ENCODE data around the gene NREP. TPM values are rescaled to one million over a fixed set of nuclear protein-coding genes. Genes with fewer than 3 reads are reported as not detected.

NREP gene
- total and polyA plus RNA-seq, 7 experiments from 2014 or later: 3.5 to 28.7 (median 9.0) TPM

DNA sequence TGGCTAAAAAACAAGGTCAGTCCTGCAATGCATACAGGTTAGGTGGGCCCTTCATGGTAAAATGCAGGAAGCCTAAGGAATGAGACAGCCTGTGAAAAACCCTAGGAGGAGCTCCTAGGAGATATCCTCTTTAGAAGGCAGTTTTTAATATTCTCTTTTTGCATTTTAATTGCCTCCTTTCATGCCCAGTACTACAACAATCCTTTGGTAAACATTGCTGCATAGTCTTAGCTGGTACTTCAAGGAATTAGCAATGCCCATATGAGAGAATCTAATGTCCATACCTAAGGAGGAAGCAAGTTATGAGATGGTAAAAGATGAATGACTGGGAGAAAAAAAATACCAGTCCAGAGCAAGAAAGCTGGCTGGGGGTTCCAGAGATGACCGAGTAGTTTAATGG is 61.0 kb downstream of the NREP start:
- Mint-ChIP-seq H3K27me3 (peaks cover 7 to 27% (median 12%) of the 10 kb centered on the region in 5 donors), H3K4me3 (no peak overlapping the region), H3K4me1 (no peaks in the 10 kb centered on the region), H3K36me3 (no peaks in the 10 kb centered on the region), H3K9me3 (no peaks in the 10 kb centered on the region), H3K27ac (no peak overlapping the region)
- no peaks in the 10 kb centered on the region for H3K36me3 ChIP-seq (ENCODE audit: control insufficient read depth in 2 of 3, insufficient read depth in 3 of 3, low read length in 3 of 3)
- H3K27ac ChIP-seq (ENCODE audit: low read depth, low read length): no peak overlapping the region
- intact Hi-C loops (cut with micrococcal nuclease): no loop called here
- DNase-seq: no peak
- H3K9me3 ChIP-seq (ENCODE audit: control insufficient read depth in 2 of 3, low read length in 3 of 3): no peaks in the 10 kb centered on the region
- CTCF ChIA-PET: interaction anchor here (0.6 to 1.1 kb wide), 2 partner anchors 11 to 190 kb away, joined by 3 to 4 read pairs; no protein-coding TSS in a partner anchor
- H3K4me3 ChIP-seq (ENCODE audit: low read length): no peak overlapping the region
- ATAC-seq: no peak
- POLR2A ChIA-PET: no interaction called here
- H3K27me3 ChIP-seq (ENCODE audit: control insufficient read depth in 2 of 2, insufficient read depth in 2 of 2, low read length in 2 of 2): no peaks in the 10 kb centered on the region
- H3K4me1 ChIP-seq (ENCODE audit: control insufficient read depth in 2 of 2, insufficient read depth in 2 of 2, low read length in 2 of 2): no peaks in the 10 kb centered on the region

DNA sequence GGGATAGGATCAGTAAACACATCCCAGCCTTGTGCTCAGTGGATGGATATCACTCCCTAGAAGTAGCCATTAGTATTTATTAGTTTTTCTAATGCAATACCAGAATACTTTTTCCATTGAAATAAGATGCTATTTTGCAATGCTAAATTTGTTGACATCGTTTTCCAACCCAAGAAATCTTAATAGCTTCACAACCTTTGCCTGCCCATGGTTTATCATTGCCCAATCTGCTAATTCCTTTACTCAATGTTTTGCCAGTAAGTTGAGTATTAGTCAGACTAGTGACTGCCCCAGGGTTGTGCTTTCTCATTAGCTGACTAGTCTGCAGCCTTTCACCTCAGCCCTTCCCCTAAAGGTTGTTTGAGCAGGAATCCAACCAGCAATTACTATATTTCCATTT is 62.9 kb downstream of the NREP start:
- no peak for DNase-seq
- CTCF ChIA-PET: no interaction called here

DNA sequence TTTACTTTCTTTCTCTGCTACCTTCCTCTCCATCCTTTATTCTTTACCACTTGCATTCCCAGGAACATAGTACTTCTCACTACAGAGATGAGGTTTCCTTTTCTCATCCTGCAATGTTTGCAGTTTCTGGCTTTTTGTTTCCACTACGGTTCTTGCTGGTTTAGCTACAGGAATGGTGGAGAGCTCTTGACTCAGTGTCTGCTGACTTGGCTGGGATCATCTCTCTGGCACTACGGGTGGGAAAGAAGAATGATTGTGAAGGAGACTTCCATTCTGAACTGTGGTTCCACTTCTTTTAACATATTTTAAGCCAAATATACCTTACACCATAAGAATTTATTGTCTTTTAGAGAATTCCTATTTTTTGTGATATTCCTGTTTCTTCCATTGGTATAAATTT is 65.1 kb downstream of the NREP start:
- peaks cover 0 to 21% (median 7%) of the 10 kb centered on the region in 5 donors for H3K27me3 Mint-ChIP-seq
- ATAC-seq: no peak

More for the DNA sequence above, 62.9 kb downstream of the NREP start:
- Mint-ChIP-seq H3K27ac (peak overlapping the region in 1 of 9 donors; percentile 38), H3K27me3 (peaks cover under 1 to 22% (median 7%) of the 10 kb centered on the region in 5 donors), H3K36me3 (no peaks in the 10 kb centered on the region), H3K4me3 (no peak overlapping the region), H3K9me3 (no peaks in the 10 kb centered on the region), H3K4me1 (no peaks in the 10 kb centered on the region)
- no peaks in the 10 kb centered on the region for H3K4me1 ChIP-seq (ENCODE audit: control insufficient read depth in 2 of 2, insufficient read depth in 2 of 2, low read length in 2 of 2)
- no peak overlapping the region for H3K4me3 ChIP-seq (ENCODE audit: low read length)
- no peak overlapping the region for H3K27ac ChIP-seq (ENCODE audit: low read depth, low read length)
- no peak for ATAC-seq
- H3K27me3 ChIP-seq (ENCODE audit: control insufficient read depth in 2 of 2, insufficient read depth in 2 of 2, low read length in 2 of 2): no peaks in the 10 kb centered on the region
- POLR2A ChIA-PET: no interaction called here
- H3K9me3 ChIP-seq (ENCODE audit: control insufficient read depth in 2 of 3, low read length in 3 of 3): no peaks in the 10 kb centered on the region
- no peaks in the 10 kb centered on the region for H3K36me3 ChIP-seq (ENCODE audit: control insufficient read depth in 2 of 3, insufficient read depth in 3 of 3, low read length in 3 of 3)
- intact Hi-C loops (cut with micrococcal nuclease): no loop called here

DNA sequence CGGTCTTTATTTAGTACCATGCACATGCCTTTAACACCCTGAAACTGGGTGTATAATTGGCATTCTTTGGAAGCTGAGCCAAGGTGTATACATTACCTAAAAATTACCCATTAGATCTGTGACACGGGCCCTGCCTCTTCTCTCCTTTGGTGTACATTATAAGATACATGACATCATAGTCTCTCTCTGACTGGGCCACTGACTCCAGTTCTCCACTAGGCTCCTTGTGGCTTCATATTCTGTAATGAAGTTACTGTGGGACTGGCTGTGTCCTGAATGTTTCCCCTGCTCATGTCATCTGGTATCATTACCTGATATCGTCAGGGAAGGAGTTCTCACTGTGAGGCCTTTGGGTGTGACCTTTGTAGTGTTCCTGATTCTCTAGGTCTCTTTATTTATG is 65.5 kb downstream of the NREP start:
- DNase-seq: no peak
- no peak overlapping the region for H3K27ac Mint-ChIP-seq
- Histone ChIP-seq H3K36me3 (ENCODE audit: control insufficient read depth in 2 of 3, insufficient read depth in 3 of 3, low read length in 3 of 3) (no peaks in the 10 kb centered on the region), H3K27me3 (ENCODE audit: control insufficient read depth in 2 of 2, insufficient read depth in 2 of 2, low read length in 2 of 2) (no peaks in the 10 kb centered on the region), H3K4me3 (ENCODE audit: low read length) (no peak overlapping the region), H3K4me1 (ENCODE audit: control insufficient read depth in 2 of 2, insufficient read depth in 2 of 2, low read length in 2 of 2) (no peaks in the 10 kb centered on the region), H3K9me3 (ENCODE audit: control insufficient read depth in 2 of 3, low read length in 3 of 3) (no peaks in the 10 kb centered on the region), H3K27ac (ENCODE audit: low read depth, low read length) (no peak overlapping the region)
- no peaks in the 10 kb centered on the region for H3K4me1 Mint-ChIP-seq
- H3K36me3 Mint-ChIP-seq: no peaks in the 10 kb centered on the region
- intact Hi-C loops (cut with micrococcal nuclease): no loop called here
- ChIA-PET POLR2A (no interaction called here), CTCF (no interaction called here)
- H3K9me3 Mint-ChIP-seq: no peaks in the 10 kb centered on the region
- no peak for ATAC-seq
- H3K4me3 Mint-ChIP-seq: no peak overlapping the region
- peaks cover 4 to 21% (median 7%) of the 10 kb centered on the region in 5 donors for H3K27me3 Mint-ChIP-seq

More for the DNA sequence above, 65.1 kb downstream of the NREP start:
- Mint-ChIP-seq H3K9me3 (no peaks in the 10 kb centered on the region), H3K4me3 (no peak overlapping the region), H3K27ac (no peak overlapping the region), H3K36me3 (no peaks in the 10 kb centered on the region), H3K4me1 (no peaks in the 10 kb centered on the region)
- Histone ChIP-seq H3K4me3 (ENCODE audit: low read length) (no peak overlapping the region), H3K27ac (ENCODE audit: low read depth, low read length) (no peak overlapping the region), H3K9me3 (ENCODE audit: control insufficient read depth in 2 of 3, low read length in 3 of 3) (no peaks in the 10 kb centered on the region), H3K36me3 (ENCODE audit: control insufficient read depth in 2 of 3, insufficient read depth in 3 of 3, low read length in 3 of 3) (no peaks in the 10 kb centered on the region), H3K4me1 (ENCODE audit: control insufficient read depth in 2 of 2, insufficient read depth in 2 of 2, low read length in 2 of 2) (no peaks in the 10 kb centered on the region), H3K27me3 (ENCODE audit: control insufficient read depth in 2 of 2, insufficient read depth in 2 of 2, low read length in 2 of 2) (no peaks in the 10 kb centered on the region)
- POLR2A ChIA-PET: no interaction called here
- intact Hi-C loops (cut with micrococcal nuclease): no loop called here
- CTCF ChIA-PET: no interaction called here
- DNase-seq: no peak

DNA sequence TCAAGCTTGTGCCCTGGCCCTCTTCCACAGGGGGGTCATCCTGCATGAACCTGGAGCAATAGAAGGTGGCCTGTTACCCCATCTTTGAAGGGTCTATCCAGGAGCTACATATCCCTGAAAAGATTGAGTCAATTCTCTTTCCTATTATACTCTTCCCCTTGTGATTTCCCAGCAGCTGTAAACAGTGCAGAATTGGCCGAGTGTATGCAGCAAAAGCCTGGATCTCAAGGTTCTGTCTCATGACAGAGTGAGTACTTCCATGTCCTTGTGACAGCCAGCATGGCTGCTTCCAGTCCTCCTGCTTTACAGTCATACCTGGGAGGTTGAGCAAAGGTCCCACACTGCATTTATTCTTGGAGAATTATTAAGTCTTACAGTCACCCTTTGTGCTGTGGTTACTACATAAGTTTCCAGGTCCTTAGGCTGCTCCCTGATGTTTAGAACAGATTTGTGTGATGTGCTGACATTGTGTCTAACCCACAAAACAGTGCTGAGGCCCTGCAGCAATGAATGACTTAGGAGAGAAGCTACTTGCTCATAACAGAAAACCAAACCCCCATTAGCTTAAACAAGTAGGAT is 67.5 kb downstream of the NREP start:
- H3K27me3 ChIP-seq (ENCODE audit: control insufficient read depth in 2 of 2, insufficient read depth in 2 of 2, low read length in 2 of 2): no peaks in the 10 kb centered on the region
- POLR2A ChIA-PET: no interaction called here

DNA sequence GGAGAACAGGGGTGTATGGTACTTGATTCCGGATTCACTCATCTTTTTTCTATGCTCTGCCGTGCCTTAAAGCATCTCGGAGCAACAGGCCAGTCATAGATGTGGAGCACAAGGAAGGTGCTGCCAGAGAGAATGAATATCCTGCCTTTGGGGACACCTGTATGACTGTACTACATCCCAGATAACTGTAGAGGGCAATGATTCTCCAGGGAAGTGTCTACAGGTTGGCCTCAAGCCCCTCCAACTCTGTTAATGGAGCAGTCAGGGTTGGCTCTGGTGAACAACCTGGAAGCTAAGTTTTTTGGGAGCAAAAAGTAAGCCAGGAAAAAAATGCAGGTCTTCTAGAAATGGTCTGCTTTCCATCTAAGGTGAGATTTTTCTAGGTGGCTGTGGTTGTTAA is 71.0 kb downstream of the NREP start:
- no peaks in the 10 kb centered on the region for H3K4me1 Mint-ChIP-seq
- DNase-seq (no peak), ATAC-seq (no peak)
- POLR2A ChIA-PET: no interaction called here
- Histone ChIP-seq H3K27me3 (ENCODE audit: control insufficient read depth in 2 of 2, insufficient read depth in 2 of 2, low read length in 2 of 2) (no peaks in the 10 kb centered on the region), H3K36me3 (ENCODE audit: control insufficient read depth in 2 of 3, insufficient read depth in 3 of 3, low read length in 3 of 3) (no peaks in the 10 kb centered on the region), H3K27ac (ENCODE audit: low read depth, low read length) (no peak overlapping the region), H3K4me1 (ENCODE audit: control insufficient read depth in 2 of 2, insufficient read depth in 2 of 2, low read length in 2 of 2) (no peaks in the 10 kb centered on the region), H3K4me3 (ENCODE audit: low read length) (no peak overlapping the region), H3K9me3 (ENCODE audit: control insufficient read depth in 2 of 3, low read length in 3 of 3) (no peaks in the 10 kb centered on the region)
- no peak overlapping the region for H3K4me3 Mint-ChIP-seq
- CTCF ChIA-PET: no interaction called here
- peaks cover 0 to 9% (median 3%) of the 10 kb centered on the region in 5 donors for H3K27me3 Mint-ChIP-seq
- peaks cover 0 to 3% (median 0%) of the 10 kb centered on the region in 11 donors for H3K9me3 Mint-ChIP-seq
- no peak overlapping the region for H3K27ac Mint-ChIP-seq
- H3K36me3 Mint-ChIP-seq: no peaks in the 10 kb centered on the region
- intact Hi-C loops (cut with micrococcal nuclease): loop anchor here (1.0 kb wide), 1 partner anchor 461 kb away; no protein-coding TSS in a partner anchor

More for the DNA sequence above, 67.5 kb downstream of the NREP start:
- Histone ChIP-seq H3K4me3 (ENCODE audit: low read length) (no peak overlapping the region), H3K27ac (ENCODE audit: low read depth, low read length) (no peak overlapping the region), H3K4me1 (ENCODE audit: control insufficient read depth in 2 of 2, insufficient read depth in 2 of 2, low read length in 2 of 2) (no peaks in the 10 kb centered on the region), H3K36me3 (ENCODE audit: control insufficient read depth in 2 of 3, insufficient read depth in 3 of 3, low read length in 3 of 3) (no peaks in the 10 kb centered on the region), H3K9me3 (ENCODE audit: control insufficient read depth in 2 of 3, low read length in 3 of 3) (no peaks in the 10 kb centered on the region)
- peaks cover 0 to 3% (median 0%) of the 10 kb centered on the region in 11 donors for H3K9me3 Mint-ChIP-seq
- intact Hi-C loops (cut with micrococcal nuclease): no loop called here
- DNase-seq: no peak
- peaks cover 4 to 13% (median 9%) of the 10 kb centered on the region in 5 donors for H3K27me3 Mint-ChIP-seq
- H3K36me3 Mint-ChIP-seq: no peaks in the 10 kb centered on the region
- no peak for ATAC-seq
- no peak overlapping the region for H3K4me3 Mint-ChIP-seq
- no peaks in the 10 kb centered on the region for H3K4me1 Mint-ChIP-seq
- CTCF ChIA-PET: no interaction called here
- H3K27ac Mint-ChIP-seq: no peak overlapping the region

DNA sequence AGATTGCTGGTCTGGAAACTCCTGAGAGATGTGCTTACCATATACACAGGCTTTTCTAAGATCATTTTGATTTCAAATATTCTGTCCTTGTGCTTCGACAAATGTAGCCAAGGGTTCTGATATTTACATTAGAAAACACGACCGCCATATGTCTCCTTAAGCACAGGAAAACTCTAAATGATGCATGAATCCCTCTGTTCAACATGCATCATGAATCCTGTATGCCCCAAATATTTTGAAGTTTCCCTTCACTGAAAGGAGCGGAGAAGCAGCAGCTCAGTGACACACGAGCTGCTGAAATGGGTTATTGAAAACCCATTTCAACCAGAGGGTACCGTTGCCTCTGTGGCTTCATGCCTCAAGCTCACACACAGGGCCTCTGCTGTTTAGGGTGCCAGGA is 74.4 kb downstream of the NREP start:
- no peaks in the 10 kb centered on the region for H3K36me3 Mint-ChIP-seq
- intact Hi-C loops (cut with micrococcal nuclease): no loop called here

More for the DNA sequence above, 74.4 kb downstream of the NREP start:
- no peaks in the 10 kb centered on the region for H3K27me3 ChIP-seq (ENCODE audit: control insufficient read depth in 2 of 2, insufficient read depth in 2 of 2, low read length in 2 of 2)
- no peak for DNase-seq
- no peak overlapping the region for H3K4me3 ChIP-seq (ENCODE audit: low read length)
- Mint-ChIP-seq H3K27me3 (peaks cover 4 to 13% (median 5%) of the 10 kb centered on the region in 5 donors), H3K4me1 (no peaks in the 10 kb centered on the region), H3K9me3 (peaks cover 0 to 3% (median 0%) of the 10 kb centered on the region in 11 donors), H3K27ac (no peak overlapping the region), H3K4me3 (no peak overlapping the region)
- no peaks in the 10 kb centered on the region for H3K9me3 ChIP-seq (ENCODE audit: control insufficient read depth in 2 of 3, low read length in 3 of 3)
- H3K36me3 ChIP-seq (ENCODE audit: control insufficient read depth in 2 of 3, insufficient read depth in 3 of 3, low read length in 3 of 3): no peaks in the 10 kb centered on the region
- ChIA-PET CTCF (no interaction called here), POLR2A (no interaction called here)
- H3K4me1 ChIP-seq (ENCODE audit: control insufficient read depth in 2 of 2, insufficient read depth in 2 of 2, low read length in 2 of 2): no peaks in the 10 kb centered on the region
- no peak for ATAC-seq
- H3K27ac ChIP-seq (ENCODE audit: low read depth, low read length): no peak overlapping the region

Measured in naive thymus-derived CD4-positive, alpha-beta T cell (primary cell).